Sigmoid colon (tissue), 7 donors: ENCODE data around the gene PRADC1. TPM values are rescaled to one million over a fixed set of nuclear protein-coding genes. Genes with fewer than 3 reads are reported as not detected.

Experiments used
- DNase-seq: peaks from one replicate; pipeline ENCODE4 v3.0.0-alpha.2; 2019
- H3K27ac ChIP-seq, 4 donors: fragments of 200-600 bp; sonication (generic); one replicate each; pipeline ENCODE4 v1.5.1; 2016 to 2019; ENCODE audit warnings: mild to moderate bottlenecking in 1 of 4
- H3K27me3 ChIP-seq, 3 donors: fragments of 200-600 bp; sonication (generic); one replicate each; pipeline ENCODE4 v1.5.1; 2019; ENCODE audit warnings: mild to moderate bottlenecking in 1 of 3
- H3K36me3 ChIP-seq, 4 donors: fragments of 200-600 bp; sonication (generic); one replicate each; pipeline ENCODE4 v1.5.1; 2016 to 2019
- H3K4me1 ChIP-seq, 4 donors: fragments of 200-600 bp; sonication (generic); one replicate each; pipeline ENCODE4 v1.5.1; 2017 to 2019
- H3K4me3 ChIP-seq, 4 donors: fragments of 200-600 bp; sonication (generic); one replicate each; pipeline ENCODE4 v1.5.1; 2017 to 2019; ENCODE audit warnings: mild to moderate bottlenecking in 2 of 4, moderate library complexity in 1 of 4
- H3K9me3 ChIP-seq, 4 donors: fragments of 200-600 bp in 3 of 4; sonication (generic) in 3 of 4; one replicate each; pipeline versions ENCODE4 v1.5.1 to v1.6.1; 2013 to 2019
- EP300 ChIP-seq, 4 donors: sonication (generic); formaldehyde crosslinking; IDR thresholded peaks; one replicate each; pipeline ENCODE4 v1.6.1; 2017; ENCODE audit warnings: antibody characterized with exemption in 4 of 4
- POLR2A ChIP-seq, 2 donors: fragments of 450-650 bp; IDR thresholded peaks; one replicate each; pipeline ENCODE4 v1.6.1; 2016; ENCODE audit warnings: antibody characterized with exemption in 2 of 2, mild to moderate bottlenecking in 2 of 2, moderate library complexity in 2 of 2
- POLR2AphosphoS5 ChIP-seq, 4 donors: sonication (generic); formaldehyde crosslinking; IDR thresholded peaks; one replicate each; pipeline ENCODE4 v1.6.1; 2017; ENCODE audit warnings: antibody characterized with exemption in 4 of 4
- WGBS, 2 donors: extraction: QIAGEN DNeasy Blood & Tissue Kit; methylation state at CpG; one replicate each; pipeline ENCODE4 v1.1.7; 2013; 5-methylcytosine and 5-hydroxymethylcytosine counted together
- intact Hi-C: fragments of 100-400 bp; cut with DNase I; formaldehyde crosslinking; loops from one replicate; pipeline ENCODE4 v1.15.1; 2023
- polyA plus RNA-seq, 3 donors: library from polyadenylated mRNA; stranded (reverse); fragments of 200-250 nt; gene quantifications; one replicate each; pipeline ENCODE4 v1.2.3, GENCODE V29; 2013
- total RNA-seq, 4 donors: library from RNA; depleted of rRNA; stranded (reverse); fragments of >200 nt; gene quantifications; one replicate each; pipeline ENCODE4 v1.1.0, GENCODE V29; 2016
- TF ChIP-seq, protein P1 (sequence below), 4 experiments: fragments of 450-650 bp in 3 of 4; fragments of 200-600 bp in 1 of 4; IDR thresholded peaks; one replicate each; pipeline ENCODE4 v1.5.1; 2016 to 2019; ENCODE audit warnings: antibody characterized with exemption in 4 of 4, mild to moderate bottlenecking in 3 of 4, moderate library complexity in 2 of 4
- donor health status: healthy with polysubstance abuse.
- donor health status: Bipolar disorder and iron deficiency.
- donor health status: healthy.

PRADC1 gene
- 10 to 100 TPM; 27.7 to 68.1 (median 38.6) TPM for total RNA-seq
- 10 to 100 TPM; 30.3 to 57.1 (median 55.9) TPM for polyA plus RNA-seq

DNA sequence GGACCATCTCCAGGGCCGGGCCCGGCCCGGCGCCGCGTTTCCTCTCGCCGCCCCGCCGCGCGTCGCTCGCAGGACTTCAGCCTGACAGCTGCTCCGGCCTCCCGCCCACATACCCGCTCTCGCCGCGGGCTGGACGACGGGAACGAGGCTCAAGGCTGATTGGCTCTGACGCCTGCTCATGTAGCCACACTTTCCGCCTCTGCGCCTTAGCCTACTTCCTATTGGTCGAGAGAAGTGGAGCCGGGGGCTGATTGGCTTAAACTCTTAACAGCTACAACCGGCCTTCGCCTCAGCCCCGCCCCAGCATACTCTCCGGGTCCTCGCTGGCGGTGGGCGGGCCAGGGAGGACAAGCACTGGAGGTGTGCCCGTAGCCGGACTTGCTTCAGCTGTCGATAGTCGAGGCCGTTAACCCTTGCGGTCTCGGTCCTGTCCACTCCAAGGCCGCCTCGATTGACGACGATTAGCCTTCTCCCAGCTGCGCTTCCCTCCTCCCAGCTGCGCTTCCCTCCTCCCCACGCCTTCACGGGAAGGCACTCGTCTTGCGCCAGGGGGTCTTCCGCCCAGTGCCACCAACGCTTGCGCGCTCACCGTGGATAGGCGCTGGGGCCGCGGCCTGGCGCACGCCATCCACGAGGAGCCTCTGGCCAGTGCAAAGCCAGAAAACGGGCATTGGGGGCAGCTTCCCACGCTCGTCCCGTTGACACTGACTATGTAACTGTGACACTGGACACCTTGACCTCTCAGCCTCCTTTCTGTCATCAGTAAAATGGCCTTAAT, at the start of gene PRADC1:
TSS of gene PRADC1 (minus strand) at position 86 of the 778 bp plus-strand sequence. CDS start at position 7, 79 bp downstream.
- intact Hi-C loops = loop anchor here (5.0 to 10.0 kb wide), 3 partner anchors 121 to 501 kb away; partner anchors contain the start of genes RAB11FIP5, SFXN5 and TPRKB
- peak within 1 kb of the TSS; percentile 66 to 96 (median 90) for H3K4me3 ChIP-seq
- DNase-seq = peak; percentile 100
- H3K27ac ChIP-seq = peak within 1 kb of the TSS; percentile 80 to 96 (median 92)
- no peaks in the 10 kb centered on the region for H3K9me3 ChIP-seq
- WGBS, 2 donors = 1% methylated on average over 67 of the region's 67 CpGs
- TF ChIP-seq, protein P1, sequence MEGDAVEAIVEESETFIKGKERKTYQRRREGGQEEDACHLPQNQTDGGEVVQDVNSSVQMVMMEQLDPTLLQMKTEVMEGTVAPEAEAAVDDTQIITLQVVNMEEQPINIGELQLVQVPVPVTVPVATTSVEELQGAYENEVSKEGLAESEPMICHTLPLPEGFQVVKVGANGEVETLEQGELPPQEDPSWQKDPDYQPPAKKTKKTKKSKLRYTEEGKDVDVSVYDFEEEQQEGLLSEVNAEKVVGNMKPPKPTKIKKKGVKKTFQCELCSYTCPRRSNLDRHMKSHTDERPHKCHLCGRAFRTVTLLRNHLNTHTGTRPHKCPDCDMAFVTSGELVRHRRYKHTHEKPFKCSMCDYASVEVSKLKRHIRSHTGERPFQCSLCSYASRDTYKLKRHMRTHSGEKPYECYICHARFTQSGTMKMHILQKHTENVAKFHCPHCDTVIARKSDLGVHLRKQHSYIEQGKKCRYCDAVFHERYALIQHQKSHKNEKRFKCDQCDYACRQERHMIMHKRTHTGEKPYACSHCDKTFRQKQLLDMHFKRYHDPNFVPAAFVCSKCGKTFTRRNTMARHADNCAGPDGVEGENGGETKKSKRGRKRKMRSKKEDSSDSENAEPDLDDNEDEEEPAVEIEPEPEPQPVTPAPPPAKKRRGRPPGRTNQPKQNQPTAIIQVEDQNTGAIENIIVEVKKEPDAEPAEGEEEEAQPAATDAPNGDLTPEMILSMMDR (IDR thresholded peaks at IDR 0.05) = no peak
- TF ChIP-seq EP300 (IDR thresholded peaks at IDR 0.05) (no peak), POLR2AphosphoS5 (IDR thresholded peaks at IDR 0.05) (peak; percentile 58 to 84 (median 80)), POLR2A (IDR thresholded peaks at IDR 0.05) (peak in 1 of 2 donors; percentile 44)
- H3K27me3 ChIP-seq = no peaks in the 10 kb centered on the region
- peaks cover 0 to 18% (median 3%) of the 10 kb centered on the region in 4 donors for H3K36me3 ChIP-seq
- peaks cover 0 to 47% (median 41%) of the 10 kb centered on the region in 4 donors for H3K4me1 ChIP-seq

DNA sequence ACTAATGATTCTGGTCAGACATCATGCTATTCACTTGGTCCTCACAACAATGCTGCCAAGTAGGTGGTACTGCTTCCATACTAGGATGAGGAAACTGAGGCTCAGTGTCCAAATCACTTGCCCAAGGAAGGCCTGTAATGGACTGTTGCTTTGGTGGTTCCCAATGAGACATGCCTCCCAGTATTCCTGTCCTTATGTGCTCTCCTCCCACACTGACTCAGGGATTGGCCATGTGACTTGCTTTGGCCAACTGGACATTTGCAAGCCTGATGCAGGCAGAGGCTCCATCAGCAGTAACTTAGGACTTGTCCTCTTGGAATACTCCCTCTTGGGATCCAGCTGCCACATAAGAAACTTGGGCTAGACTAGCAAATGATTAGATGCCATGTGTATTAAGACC, 48.2 kb upstream of the PRADC1 start:
- no peaks in the 10 kb centered on the region for H3K9me3 ChIP-seq
- peaks cover 0 to 23% (median 18%) of the 10 kb centered on the region in 4 donors for H3K4me1 ChIP-seq
- TF ChIP-seq POLR2AphosphoS5 (IDR thresholded peaks at IDR 0.05) (no peak), POLR2A (IDR thresholded peaks at IDR 0.05) (no peak), EP300 (IDR thresholded peaks at IDR 0.05) (no peak)
- TF ChIP-seq, protein P1 (IDR thresholded peaks at IDR 0.05) = no peak
- no peaks in the 10 kb centered on the region for H3K36me3 ChIP-seq
- H3K4me3 ChIP-seq = no peak overlapping the region
- peaks cover 0 to 27% (median 6%) of the 10 kb centered on the region in 3 donors for H3K27me3 ChIP-seq
- intact Hi-C loops = no loop called here
- no peak for DNase-seq
- no peak overlapping the region for H3K27ac ChIP-seq

DNA sequence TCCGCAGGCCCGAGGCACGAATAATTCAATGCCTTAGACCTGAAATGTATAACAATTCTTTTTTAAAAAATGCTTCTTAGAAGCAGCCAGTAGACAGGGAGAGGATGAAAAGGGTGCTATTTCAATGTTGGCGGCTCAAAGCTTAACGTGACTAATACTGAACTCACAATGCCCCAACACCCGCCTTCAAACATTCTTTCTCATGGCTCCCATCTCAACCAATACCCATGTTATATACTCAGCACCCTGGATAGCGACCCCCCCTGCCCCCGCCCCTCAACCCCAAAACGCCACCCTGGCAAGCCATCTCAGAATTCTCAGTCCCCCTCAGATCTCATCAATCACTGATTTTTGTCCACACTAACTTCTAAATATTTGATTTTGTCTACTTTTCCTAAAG, 46.8 kb upstream of the PRADC1 start:
- Histone ChIP-seq H3K9me3 (no peaks in the 10 kb centered on the region), H3K36me3 (no peaks in the 10 kb centered on the region), H3K27me3 (peaks cover 0 to 13% (median 0%) of the 10 kb centered on the region in 3 donors), H3K27ac (no peak overlapping the region), H3K4me1 (peaks cover 0 to 18% (median 14%) of the 10 kb centered on the region in 4 donors), H3K4me3 (no peak overlapping the region)
- no peak for DNase-seq
- WGBS, 2 donors = 86 to 88% methylated on average over 9 of the region's 9 CpGs
- TF ChIP-seq POLR2A (IDR thresholded peaks at IDR 0.05) (no peak), POLR2AphosphoS5 (IDR thresholded peaks at IDR 0.05) (no peak), EP300 (IDR thresholded peaks at IDR 0.05) (no peak)
- TF ChIP-seq, protein P1 (IDR thresholded peaks at IDR 0.05) = no peak
- intact Hi-C loops = no loop called here

DNA sequence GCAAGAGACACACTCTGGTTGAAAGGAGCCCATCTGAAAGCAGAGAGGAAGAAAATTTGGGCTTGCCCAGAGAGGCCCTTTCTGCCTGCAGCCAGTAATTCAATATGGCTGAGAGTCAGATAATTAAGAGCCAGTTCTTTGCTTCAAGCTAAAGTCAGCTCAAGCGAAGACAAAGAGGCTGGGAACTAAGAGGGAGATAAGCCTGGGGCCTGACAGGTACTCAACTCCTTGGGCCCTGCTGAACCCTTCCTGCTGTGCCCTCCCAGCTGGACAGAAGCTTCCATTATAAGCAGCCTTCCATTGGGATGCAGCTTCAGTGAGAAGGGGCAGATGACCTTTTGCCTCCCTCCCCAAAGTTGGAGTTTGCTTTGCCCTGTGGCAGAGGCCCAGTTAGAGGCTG, 39.2 kb upstream of the PRADC1 start:
- no peak overlapping the region for H3K4me3 ChIP-seq
- peaks cover 16 to 30% (median 29%) of the 10 kb centered on the region in 3 donors for H3K27me3 ChIP-seq
- no peak for TF ChIP-seq POLR2A (IDR thresholded peaks at IDR 0.05)
- TF ChIP-seq, protein P1 (IDR thresholded peaks at IDR 0.05) = no peak
- TF ChIP-seq POLR2AphosphoS5 (IDR thresholded peaks at IDR 0.05) = no peak
- TF ChIP-seq EP300 (IDR thresholded peaks at IDR 0.05) = no peak
- H3K9me3 ChIP-seq = no peaks in the 10 kb centered on the region
- no peaks in the 10 kb centered on the region for H3K36me3 ChIP-seq
- intact Hi-C loops = no loop called here
- H3K4me1 ChIP-seq = peaks cover 0 to 17% (median 10%) of the 10 kb centered on the region in 4 donors
- WGBS, 2 donors = 91 to 94% methylated on average over 1 of the region's 1 CpG
- no peak overlapping the region for H3K27ac ChIP-seq
- DNase-seq = no peak
